Stimulated activated CD8-positive, alpha-beta memory T cell treated with anti-CD3 and anti-CD28 coated beads, Interleukin-4, amount 100 ng/mL, for 24 hours (primary cell): ENCODE measurements around the gene PKP4.

ENCODE experiments used
- DNase-seq: peaks from one replicate; pipeline ENCODE4 v3.0.0-alpha.2; 2020; ENCODE audit warnings: low read depth

Gene PKP4

GRCh38 chr2:158650646-158651357 is 194.1 kb downstream of the PKP4 start:
- no peak for DNase-seq

GRCh38 chr2:158651358-158652057 is 194.8 kb downstream of the PKP4 start:
- no peak for DNase-seq

GRCh38 chr2:158655628-158656027 is 198.9 kb downstream of the PKP4 start:
- no peak for DNase-seq

GRCh38 chr2:158656492-158657229 is 199.9 kb downstream of the PKP4 start:
- no peak for DNase-seq

- DNase-seq: no peak
Observed at GRCh38 chr2:158658396-158658795, 201.6 kb downstream of the PKP4 start.

GRCh38 chr2:158659483-158659882 is 202.7 kb downstream of the PKP4 start:
- DNase-seq: no peak

DNA sequence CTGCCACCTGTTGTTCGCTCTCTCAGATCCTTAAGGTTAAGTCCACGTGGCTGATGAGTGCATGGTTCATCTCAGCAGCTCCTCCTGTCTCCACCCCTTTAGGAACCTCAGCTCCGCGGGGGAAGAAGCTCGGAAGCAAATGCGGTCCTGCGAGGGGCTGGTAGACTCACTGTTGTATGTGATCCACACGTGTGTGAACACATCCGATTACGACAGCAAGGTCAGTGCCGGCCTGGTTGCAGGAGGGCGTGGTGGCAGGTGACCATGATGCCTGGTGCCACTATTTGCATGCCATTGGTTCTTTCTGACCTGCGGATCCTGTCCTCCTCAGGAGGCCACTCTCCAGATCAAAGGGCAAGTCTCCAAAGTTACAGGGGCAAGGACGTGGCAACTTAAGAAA is 204.5 kb downstream of the PKP4 start:
- no peak for DNase-seq

GRCh38 chr2:158662421-158662820 is 205.7 kb downstream of the PKP4 start:
- DNase-seq: no peak

- no peak for DNase-seq
Observed at GRCh38 chr2:158663796-158664195, 207.0 kb downstream of the PKP4 start.

GRCh38 chr2:158664987-158665386 is 208.2 kb downstream of the PKP4 start:
- no peak for DNase-seq

DNA sequence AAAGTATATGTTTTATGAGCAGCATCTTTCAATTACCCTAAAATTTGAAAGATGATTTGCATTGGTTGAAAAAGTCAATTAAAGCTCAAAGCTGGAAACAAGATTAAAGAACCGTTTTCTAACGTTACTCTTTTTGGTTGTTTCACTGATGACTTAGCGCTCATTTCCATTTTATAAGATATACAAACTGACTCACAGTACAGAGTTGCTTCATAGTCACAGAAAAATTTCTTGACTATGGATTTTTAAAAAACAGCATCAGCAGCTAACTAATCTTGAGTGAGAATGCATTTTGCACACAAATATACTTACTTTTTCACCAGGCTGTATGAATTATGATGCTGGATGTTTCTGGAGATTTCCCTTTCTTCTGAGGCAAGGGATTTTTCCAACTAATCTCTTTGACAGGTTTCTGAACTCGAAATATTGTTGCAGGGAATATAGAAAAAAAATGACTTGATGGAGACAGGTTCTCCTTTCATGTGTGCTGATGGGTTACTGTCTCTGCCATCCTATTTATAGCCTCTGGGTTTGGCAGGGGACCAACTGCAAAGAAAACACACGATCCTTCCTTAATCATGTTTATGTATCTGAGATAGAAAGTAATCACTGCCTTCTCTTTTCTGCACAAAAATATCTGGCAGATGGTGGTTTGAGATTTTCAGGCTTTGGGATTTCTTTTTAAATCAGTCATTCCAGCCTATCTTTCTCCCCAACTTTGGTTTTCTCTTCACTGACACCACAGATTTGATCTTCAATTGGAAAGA is 209.0 kb downstream of the PKP4 start:
- DNase-seq: no peak

DNA sequence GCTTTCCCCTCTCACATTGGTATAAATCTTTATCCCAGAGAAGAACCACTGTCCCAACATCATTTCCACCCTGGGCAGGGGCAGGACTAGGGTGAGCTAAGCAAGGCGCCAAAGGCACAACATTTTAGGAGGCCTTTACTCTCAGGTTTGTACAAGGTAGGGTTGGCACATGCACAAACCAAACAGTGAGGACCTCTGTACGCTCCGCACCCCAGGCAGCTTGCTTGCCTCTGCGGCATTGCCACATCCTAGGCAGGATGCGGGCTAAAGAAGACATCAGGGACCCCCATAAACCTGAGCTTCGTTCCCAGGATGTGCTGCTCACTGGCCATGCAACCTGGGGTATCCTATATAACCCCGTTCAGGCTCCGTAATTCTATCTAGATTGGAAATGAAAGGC is 210.2 kb downstream of the PKP4 start:
- DNase-seq: no peak

GRCh38 chr2:158667586-158667985 is 210.8 kb downstream of the PKP4 start:
- no peak for DNase-seq

DNA sequence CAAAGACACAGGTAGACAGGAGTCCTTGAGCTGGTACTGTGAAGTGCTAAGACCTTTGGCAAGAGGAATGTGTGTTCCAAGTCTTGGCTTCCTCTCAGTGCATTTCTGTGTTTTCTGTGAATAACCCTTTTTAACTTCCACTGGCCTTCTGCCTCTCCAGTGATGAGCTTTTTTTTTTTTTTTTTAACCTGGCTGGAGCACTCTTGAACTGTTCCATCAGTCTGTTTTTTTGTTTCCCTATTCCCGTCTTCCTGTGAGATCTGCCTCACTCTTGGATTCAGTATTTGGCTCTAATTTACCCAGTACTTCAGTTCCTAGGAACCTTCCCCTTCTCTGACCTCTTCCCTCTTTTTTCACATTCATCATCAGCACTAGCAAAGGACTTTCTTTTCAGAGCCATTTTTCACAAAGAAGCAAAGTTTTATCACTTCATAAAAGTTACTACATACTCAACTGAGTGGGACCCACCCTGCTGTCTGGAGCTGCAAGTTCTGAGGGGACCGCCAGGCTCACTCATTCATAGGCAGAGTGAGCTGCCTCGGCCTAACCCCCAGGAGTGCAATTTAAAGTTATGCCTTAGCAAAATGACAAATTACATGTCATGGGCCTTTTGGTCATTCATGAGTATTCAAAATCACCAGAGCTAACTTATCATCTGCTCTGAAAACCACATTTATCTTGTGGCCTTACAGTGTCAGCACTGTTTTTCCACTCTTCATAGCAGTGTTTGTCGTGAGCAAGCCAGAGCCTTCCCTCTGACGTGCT is 211.4 kb downstream of the PKP4 start:
- no peak for DNase-seq

GRCh38 chr2:158670292-158670691 is 213.5 kb downstream of the PKP4 start:
- DNase-seq: no peak

DNA sequence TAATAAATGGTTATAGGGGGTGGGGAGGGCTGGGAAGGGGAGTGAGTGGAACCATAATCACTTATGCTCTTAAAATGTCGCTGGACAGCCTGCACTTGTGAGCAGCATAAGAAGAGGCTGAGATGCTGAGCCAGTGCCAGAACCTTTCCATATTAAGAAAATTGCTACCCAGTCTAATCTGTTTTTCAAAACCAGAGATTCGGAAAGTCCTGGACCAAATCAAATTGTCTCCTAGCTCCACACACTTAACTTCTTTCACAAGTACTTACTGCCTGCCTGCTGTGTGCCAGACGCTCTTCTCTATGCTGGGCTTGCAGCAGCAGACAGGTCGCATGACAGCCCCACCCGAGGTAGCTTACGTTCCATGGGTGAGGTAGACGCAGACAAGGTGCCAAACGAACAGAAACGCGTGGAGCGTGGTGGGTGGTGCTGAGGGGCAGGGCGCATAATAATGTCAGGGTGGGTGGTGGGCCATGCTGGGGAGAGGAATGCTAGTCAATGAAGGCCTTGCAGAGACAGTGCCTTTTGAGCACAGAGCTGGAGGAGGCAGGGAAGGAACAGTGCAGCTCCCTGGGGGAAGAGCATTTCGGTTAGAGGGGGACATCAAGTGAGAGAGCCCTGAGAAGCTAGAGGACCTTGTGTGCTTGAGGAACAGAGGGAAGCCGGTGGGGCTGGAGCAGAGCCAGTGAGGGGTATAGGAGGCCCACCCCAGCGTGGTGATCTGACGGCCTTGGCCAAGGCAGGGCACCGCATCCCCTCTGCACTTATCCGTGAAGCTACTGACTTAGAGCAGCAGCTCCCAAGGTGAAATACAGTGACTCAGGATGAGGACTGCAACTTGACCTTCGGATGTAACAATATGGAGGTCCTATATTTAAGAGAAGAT is 214.9 kb downstream of the PKP4 start:
- no peak for DNase-seq

DNA sequence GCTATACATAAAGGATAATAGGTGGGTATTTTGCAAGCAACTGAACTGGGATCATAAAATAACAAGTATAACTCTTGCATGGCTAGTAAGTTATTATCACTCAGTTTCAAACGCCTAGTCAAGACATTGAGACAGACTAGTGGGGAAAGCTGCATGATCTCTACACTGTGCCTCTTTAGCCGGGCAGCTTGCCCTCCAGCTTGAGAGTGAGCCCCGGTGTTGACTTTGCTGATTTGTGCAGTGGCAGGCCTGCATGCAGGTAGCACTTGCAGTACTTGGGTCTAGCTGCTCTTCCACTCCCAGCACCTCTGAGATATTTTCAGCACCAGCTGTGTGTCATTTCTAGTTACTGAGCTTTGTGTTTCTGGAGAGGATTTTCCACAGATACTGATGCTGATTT is 219.5 kb downstream of the PKP4 start:
- DNase-seq: no peak

DNA sequence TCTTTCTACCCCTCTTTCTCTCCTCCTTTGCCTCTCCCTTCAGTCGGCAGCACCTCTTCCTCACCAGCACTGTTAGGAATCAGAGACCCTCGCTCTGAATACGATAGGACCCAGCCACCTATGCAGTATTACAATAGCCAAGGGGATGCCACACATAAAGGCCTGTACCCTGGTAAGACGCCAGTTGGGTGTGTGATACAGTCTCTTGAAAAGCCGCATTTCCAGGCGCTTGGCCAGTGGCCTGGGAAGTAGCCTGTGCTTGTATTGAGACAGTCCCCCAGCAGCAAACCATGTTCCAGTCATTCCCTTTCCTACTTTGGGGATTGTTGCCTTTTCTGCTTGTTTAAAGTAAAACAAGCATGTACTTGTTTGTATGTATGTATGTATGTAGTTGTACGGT is 219.9 kb downstream of the PKP4 start:
- DNase-seq: no peak

DNA sequence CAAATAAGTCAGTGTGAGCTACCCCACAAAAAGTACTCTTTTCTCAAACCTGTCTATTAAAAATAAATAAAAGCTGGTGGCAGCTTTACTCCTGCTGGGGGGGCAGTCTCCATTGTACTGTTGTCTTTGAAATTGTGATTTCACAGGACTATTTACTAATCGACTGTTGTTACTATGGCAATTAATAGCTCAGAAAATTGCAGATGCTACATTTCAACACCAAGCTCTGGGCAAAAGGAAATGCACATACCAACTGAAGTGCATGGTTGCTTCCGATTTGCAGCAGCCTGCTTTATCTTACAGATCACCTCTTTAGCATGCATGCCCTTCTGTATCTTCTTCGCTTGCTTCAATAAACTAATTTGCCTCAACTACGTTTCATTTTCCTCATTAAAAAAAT is 220.8 kb downstream of the PKP4 start:
- DNase-seq: no peak

DNA sequence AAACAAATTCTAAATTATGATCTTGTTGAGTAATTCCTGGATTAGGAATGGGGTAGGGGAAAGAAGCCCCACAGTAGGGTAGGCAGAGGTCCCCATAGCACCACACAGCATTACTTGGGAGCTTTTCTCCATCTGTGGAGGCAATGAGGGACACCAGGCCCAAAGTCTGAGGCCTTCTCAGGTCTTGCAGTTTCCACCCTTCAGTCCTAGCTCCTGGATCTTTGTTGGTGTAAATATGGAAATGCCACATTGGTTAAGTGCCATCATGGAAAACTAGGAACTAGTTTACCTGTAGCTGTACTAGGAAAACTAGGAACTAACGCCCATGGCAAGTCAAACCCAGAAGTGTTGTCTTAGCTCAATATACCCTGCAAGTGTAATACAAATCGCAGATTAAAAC is 225.1 kb downstream of the PKP4 start:
- DNase-seq: no peak

GRCh38 chr2:158685646-158686045 is 228.9 kb downstream of the PKP4 start:
- no peak for DNase-seq
